Measurements from ENCODE around the gene ENTPD5. TPM values are rescaled to one million over a fixed set of nuclear protein-coding genes. Genes with fewer than 3 reads are reported as not detected.
A peak's percentile ranks its signal among the peaks of the same experiment; 100 is the strongest.

The ENTPD5 gene
- total RNA-seq: 15.5 TPM

- intact Hi-C loops (cut with DNase I): no loop called here
- ATAC-seq (peak; percentile 96), DNase-seq (ENCODE audit: low spot score) (peak; percentile 92)
Observed at GRCh38 chr14:74018586-74019407, at the start of gene ENTPD5, which contains the start of gene BBOF1. ENTPD5 (minus strand) TSS chr14:74019288; CDS start chr14:73988102, 31,186 bp downstream. BBOF1 (plus strand) TSS chr14:74019349; CDS start chr14:74019479, 130 bp downstream.

- no peak for ATAC-seq
- intact Hi-C loops (cut with DNase I): no loop called here
- no peak for DNase-seq (ENCODE audit: low spot score)
Observed at GRCh38 chr14:74065746-74066575, 46.9 kb upstream of the ENTPD5 start.

GRCh38 chr14:74064883-74065282, 45.8 kb upstream of the ENTPD5 start:
- ATAC-seq (no peak), DNase-seq (ENCODE audit: low spot score) (no peak)
- intact Hi-C loops (cut with DNase I): no loop called here

- DNase-seq (ENCODE audit: low spot score) (no peak), ATAC-seq (no peak)
- intact Hi-C loops (cut with DNase I): no loop called here
Observed at GRCh38 chr14:74064426-74064825, 45.3 kb upstream of the ENTPD5 start.

- intact Hi-C loops (cut with DNase I): no loop called here
- ATAC-seq (no peak), DNase-seq (ENCODE audit: low spot score) (no peak)
Observed at GRCh38 chr14:74062809-74063150, 43.7 kb upstream of the ENTPD5 start.

GRCh38 chr14:74049876-74050495, 30.9 kb upstream of the ENTPD5 start:
- DNase-seq (ENCODE audit: low spot score) (no peak), ATAC-seq (no peak)
- intact Hi-C loops (cut with DNase I): loop anchor here (2.0 kb wide), 1 partner anchor 61 kb away; no protein-coding TSS in a partner anchor

- DNase-seq (ENCODE audit: low spot score): no peak
- no peak for ATAC-seq
- intact Hi-C loops (cut with DNase I): loop anchor here (2.0 kb wide), 1 partner anchor 63 kb away; no protein-coding TSS in a partner anchor
Observed at GRCh38 chr14:74048281-74048680, 29.2 kb upstream of the ENTPD5 start.

- DNase-seq (ENCODE audit: low spot score) (no peak), ATAC-seq (no peak)
- intact Hi-C loops (cut with DNase I): no loop called here
Observed at GRCh38 chr14:74045522-74045921, 26.4 kb upstream of the ENTPD5 start.

GRCh38 chr14:74042296-74042695, 23.2 kb upstream of the ENTPD5 start:
- ATAC-seq (no peak), DNase-seq (ENCODE audit: low spot score) (no peak)
- intact Hi-C loops (cut with DNase I): no loop called here

- ATAC-seq: no peak
- intact Hi-C loops (cut with DNase I): no loop called here
- DNase-seq (ENCODE audit: low spot score): no peak
Observed at GRCh38 chr14:74038020-74038859, 19.2 kb upstream of the ENTPD5 start.

- DNase-seq (ENCODE audit: low spot score): no peak
- intact Hi-C loops (cut with DNase I): no loop called here
- ATAC-seq: no peak
Observed at GRCh38 chr14:74035556-74035955, 16.5 kb upstream of the ENTPD5 start.

GRCh38 chr14:74034572-74034971, 15.5 kb upstream of the ENTPD5 start:
- intact Hi-C loops (cut with DNase I): no loop called here
- DNase-seq (ENCODE audit: low spot score): no peak
- ATAC-seq: no peak

- DNase-seq (ENCODE audit: low spot score): no peak
- no peak for ATAC-seq
- intact Hi-C loops (cut with DNase I): loop anchor here (5.0 kb wide), 1 partner anchor 1903 kb away; no protein-coding TSS in a partner anchor
Observed at GRCh38 chr14:74029136-74029535, 10.0 kb upstream of the ENTPD5 start.

- intact Hi-C loops (cut with DNase I): no loop called here
- ATAC-seq (no peak), DNase-seq (ENCODE audit: low spot score) (no peak)
Observed at GRCh38 chr14:74022346-74022745, 3.3 kb upstream of the ENTPD5 start.

GRCh38 chr14:74019408-74020137, 485 bp upstream of the ENTPD5 start:
- ATAC-seq: peak; percentile 53
- intact Hi-C loops (cut with DNase I): no loop called here
- no peak for DNase-seq (ENCODE audit: low spot score)

GRCh38 chr14:74018174-74018585, 908 bp downstream of the ENTPD5 start:
- intact Hi-C loops (cut with DNase I): no loop called here
- DNase-seq (ENCODE audit: low spot score): no peak
- peak; percentile 7 for ATAC-seq

- DNase-seq (ENCODE audit: low spot score) (no peak), ATAC-seq (no peak)
- intact Hi-C loops (cut with DNase I): no loop called here
Observed at GRCh38 chr14:74015963-74016362, 3.1 kb downstream of the ENTPD5 start.

- intact Hi-C loops (cut with DNase I): no loop called here
- ATAC-seq: no peak
- no peak for DNase-seq (ENCODE audit: low spot score)
Observed at GRCh38 chr14:74015176-74015575, 3.9 kb downstream of the ENTPD5 start.

All from sciatic nerve (tissue), 2 donors.